Measurements from ENCODE around the gene COPRS.

COPRS gene, protein sequence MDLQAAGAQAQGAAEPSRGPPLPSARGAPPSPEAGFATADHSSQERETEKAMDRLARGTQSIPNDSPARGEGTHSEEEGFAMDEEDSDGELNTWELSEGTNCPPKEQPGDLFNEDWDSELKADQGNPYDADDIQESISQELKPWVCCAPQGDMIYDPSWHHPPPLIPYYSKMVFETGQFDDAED

GRCh38 chr17:31858642-31859486 lies at the start of gene COPRS:
Gene COPRS (minus strand): TSS chr17:31859244. CDS start chr17:31859199, 45 bp downstream.
- Mint-ChIP-seq H3K27me3 (no peaks in the 10 kb centered on the region), H3K27ac (peak within 1 kb of the TSS; percentile 1), H3K4me1 (ENCODE audit: low read depth) (peaks cover 29% of the 10 kb centered on the region), H3K4me3 (peak within 1 kb of the TSS; percentile 76), H3K36me3 (ENCODE audit: low read depth) (peaks cover 44% of the 10 kb centered on the region), H3K9me3 (no peaks in the 10 kb centered on the region)
- intact Hi-C loops (cut with micrococcal nuclease): loop anchor here (5.0 kb wide), 2 partner anchors 43 to 307 kb away; partner anchors contain the start of gene UTP6

DNA sequence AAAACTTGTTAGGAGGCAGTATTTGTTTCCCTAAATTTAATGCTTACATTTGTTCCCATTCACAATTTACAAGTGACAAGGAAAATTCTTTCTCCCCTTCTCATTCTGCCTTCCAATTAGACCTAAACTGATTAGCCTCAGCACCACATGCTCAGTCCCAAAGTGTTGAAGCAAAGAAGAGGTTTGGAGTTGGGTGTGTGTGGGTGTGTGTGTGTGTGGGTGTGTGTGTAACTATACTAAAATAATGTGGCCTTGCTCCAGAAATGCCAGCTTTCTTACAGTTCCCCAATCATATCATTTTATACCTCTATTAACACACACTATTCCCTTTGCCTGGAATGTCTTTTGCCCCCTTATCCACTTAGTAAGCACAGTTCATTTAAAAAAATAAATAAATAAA lies 49.3 kb upstream of the COPRS start:
- no peak overlapping the region for H3K4me3 Mint-ChIP-seq
- no peaks in the 10 kb centered on the region for H3K36me3 Mint-ChIP-seq (ENCODE audit: low read depth)
- intact Hi-C loops (cut with micrococcal nuclease): no loop called here
- peaks cover 5% of the 10 kb centered on the region for H3K4me1 Mint-ChIP-seq (ENCODE audit: low read depth)
- H3K9me3 Mint-ChIP-seq: no peaks in the 10 kb centered on the region
- H3K27ac Mint-ChIP-seq: no peak overlapping the region
- peaks cover 8% of the 10 kb centered on the region for H3K27me3 Mint-ChIP-seq

DNA sequence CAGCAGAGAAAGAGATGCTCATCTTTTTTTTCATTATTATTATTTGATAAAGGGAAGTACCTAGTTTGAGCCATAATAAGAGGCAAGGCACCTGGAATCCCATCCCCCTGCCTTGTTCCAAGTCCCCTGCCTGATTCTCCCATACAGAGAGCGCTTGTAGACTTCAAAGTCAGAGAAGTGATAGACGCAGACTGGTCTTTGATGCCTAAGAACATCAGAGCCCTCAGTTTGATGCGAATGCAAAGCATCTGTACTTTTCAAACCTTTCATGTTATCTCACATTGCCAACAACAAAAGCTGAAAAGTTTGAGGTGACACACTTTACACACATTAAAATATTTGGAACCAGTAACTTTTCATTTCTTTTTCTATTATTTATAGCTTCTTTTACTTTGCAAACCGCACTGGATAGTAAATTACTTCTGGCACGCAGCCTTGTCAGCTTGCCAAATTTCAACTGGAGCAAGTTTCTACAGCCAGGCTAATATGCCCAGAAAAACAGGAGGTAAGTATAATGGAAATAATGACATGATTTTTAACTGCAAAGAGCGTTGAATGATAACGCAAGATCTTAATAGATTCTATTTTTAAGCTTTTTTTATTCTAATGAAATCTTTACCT lies 48.4 kb upstream of the COPRS start:
- Mint-ChIP-seq H3K4me1 (ENCODE audit: low read depth) (peaks cover 5% of the 10 kb centered on the region), H3K9me3 (no peaks in the 10 kb centered on the region), H3K4me3 (no peak overlapping the region), H3K27me3 (peaks cover 8% of the 10 kb centered on the region), H3K27ac (no peak overlapping the region), H3K36me3 (ENCODE audit: low read depth) (no peaks in the 10 kb centered on the region)
- intact Hi-C loops (cut with micrococcal nuclease): no loop called here

- H3K9me3 Mint-ChIP-seq: no peaks in the 10 kb centered on the region
- peaks cover 11% of the 10 kb centered on the region for H3K36me3 Mint-ChIP-seq (ENCODE audit: low read depth)
- intact Hi-C loops (cut with micrococcal nuclease): loop anchor here (5.0 kb wide), 3 partner anchors 34 to 346 kb away; partner anchors contain the start of genes COPRS and SUZ12
- H3K4me1 Mint-ChIP-seq (ENCODE audit: low read depth): peaks cover 4% of the 10 kb centered on the region
- peaks cover 5% of the 10 kb centered on the region for H3K27me3 Mint-ChIP-seq
- no peak overlapping the region for H3K27ac Mint-ChIP-seq
- H3K4me3 Mint-ChIP-seq: no peak overlapping the region
These were observed 44.4 kb upstream of the COPRS start for GRCh38 chr17:31903401-31903800.

GRCh38 chr17:31902693-31903092 lies 43.6 kb upstream of the COPRS start:
- H3K4me3 Mint-ChIP-seq: no peak overlapping the region
- H3K27ac Mint-ChIP-seq: no peak overlapping the region
- intact Hi-C loops (cut with micrococcal nuclease): loop anchor here (5.0 kb wide), 3 partner anchors 35 to 345 kb away; partner anchors contain the start of genes COPRS and SUZ12
- peaks cover 18% of the 10 kb centered on the region for H3K36me3 Mint-ChIP-seq (ENCODE audit: low read depth)
- peaks cover 5% of the 10 kb centered on the region for H3K27me3 Mint-ChIP-seq
- H3K4me1 Mint-ChIP-seq (ENCODE audit: low read depth): peaks cover 3% of the 10 kb centered on the region
- no peaks in the 10 kb centered on the region for H3K9me3 Mint-ChIP-seq

- intact Hi-C loops (cut with micrococcal nuclease): loop anchor here (5.0 kb wide), 3 partner anchors 36 to 344 kb away; partner anchors contain the start of genes COPRS and SUZ12
- H3K27me3 Mint-ChIP-seq: no peaks in the 10 kb centered on the region
- H3K4me3 Mint-ChIP-seq: no peak overlapping the region
- H3K4me1 Mint-ChIP-seq (ENCODE audit: low read depth): peaks cover 5% of the 10 kb centered on the region
- H3K9me3 Mint-ChIP-seq: no peaks in the 10 kb centered on the region
- H3K36me3 Mint-ChIP-seq (ENCODE audit: low read depth): peaks cover 37% of the 10 kb centered on the region
- H3K27ac Mint-ChIP-seq: no peak overlapping the region
These were observed 41.8 kb upstream of the COPRS start for GRCh38 chr17:31900877-31901276.

DNA sequence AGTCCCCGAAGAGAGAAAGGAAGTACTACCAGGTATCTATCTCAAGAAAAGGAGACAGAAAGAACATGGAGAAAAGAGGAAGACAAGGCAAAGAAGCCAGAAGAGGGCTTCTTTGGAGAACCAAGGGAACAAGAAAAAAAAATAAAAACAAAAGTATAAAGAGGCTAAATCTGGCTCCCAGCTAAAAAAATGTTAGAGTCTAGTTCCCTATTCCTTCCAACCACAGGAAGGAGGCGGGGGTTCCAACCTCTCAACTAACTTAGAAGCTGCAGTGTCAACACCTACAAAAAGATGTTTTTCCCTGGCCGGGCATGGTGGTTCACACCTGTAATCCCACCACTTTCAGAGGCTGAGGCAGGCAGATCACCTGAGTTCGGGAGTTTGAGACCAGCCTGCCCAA lies 29.1 kb upstream of the COPRS start:
- Mint-ChIP-seq H3K4me1 (ENCODE audit: low read depth) (peaks cover 20% of the 10 kb centered on the region), H3K36me3 (ENCODE audit: low read depth) (peaks cover 70% of the 10 kb centered on the region), H3K27me3 (no peaks in the 10 kb centered on the region), H3K4me3 (peak overlapping the region; percentile 71), H3K9me3 (no peaks in the 10 kb centered on the region), H3K27ac (peak overlapping the region; percentile 96)
- intact Hi-C loops (cut with micrococcal nuclease): no loop called here

DNA sequence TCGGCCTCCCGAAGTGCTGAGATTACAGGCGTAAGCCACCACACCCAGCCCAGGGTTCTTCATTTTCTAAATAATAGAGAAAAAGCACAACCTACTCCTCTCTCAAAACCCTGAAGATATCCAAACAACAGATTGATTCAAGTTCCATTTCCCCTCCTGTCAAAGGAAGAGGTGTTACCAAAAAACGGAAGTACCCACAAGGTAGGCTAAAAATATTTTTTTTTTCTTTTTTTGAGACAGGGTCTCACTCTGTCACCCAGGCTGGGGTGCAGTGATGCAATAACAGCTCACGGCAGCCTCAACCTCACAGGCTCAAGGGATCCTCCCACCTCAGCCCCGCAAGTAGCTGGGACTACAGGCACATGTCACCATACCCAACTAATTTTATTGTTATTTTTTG lies 23.5 kb upstream of the COPRS start:
- H3K27ac Mint-ChIP-seq: peak overlapping the region; percentile 60
- peaks cover under 1% of the 10 kb centered on the region for H3K4me1 Mint-ChIP-seq (ENCODE audit: low read depth)
- intact Hi-C loops (cut with micrococcal nuclease): no loop called here
- H3K36me3 Mint-ChIP-seq (ENCODE audit: low read depth): peaks cover 84% of the 10 kb centered on the region
- no peaks in the 10 kb centered on the region for H3K9me3 Mint-ChIP-seq
- no peaks in the 10 kb centered on the region for H3K27me3 Mint-ChIP-seq
- H3K4me3 Mint-ChIP-seq: no peak overlapping the region

DNA sequence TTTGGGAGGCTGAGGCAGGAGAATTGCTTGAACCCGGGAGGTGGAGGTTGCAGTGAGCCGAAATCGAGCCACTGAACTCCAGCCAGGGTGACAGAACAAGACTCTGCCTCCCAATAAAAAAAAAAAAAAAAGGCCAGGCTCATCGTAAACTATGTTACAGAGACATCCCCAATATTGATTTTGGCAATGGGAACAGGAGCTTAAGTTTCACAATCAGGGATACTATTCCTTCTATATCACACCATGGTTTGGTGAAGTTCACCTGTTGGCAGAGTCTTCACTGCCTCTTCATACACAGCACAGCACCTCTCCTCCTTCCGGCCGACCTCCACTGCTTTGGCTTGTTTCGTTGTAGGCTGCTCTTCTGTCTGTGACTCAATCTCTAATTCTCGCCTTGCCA lies 21.3 kb upstream of the COPRS start:
- H3K36me3 Mint-ChIP-seq (ENCODE audit: low read depth): peaks cover 94% of the 10 kb centered on the region
- no peak overlapping the region for H3K27ac Mint-ChIP-seq
- H3K4me3 Mint-ChIP-seq: no peak overlapping the region
- H3K9me3 Mint-ChIP-seq: no peaks in the 10 kb centered on the region
- H3K27me3 Mint-ChIP-seq: no peaks in the 10 kb centered on the region
- intact Hi-C loops (cut with micrococcal nuclease): no loop called here
- H3K4me1 Mint-ChIP-seq (ENCODE audit: low read depth): no peaks in the 10 kb centered on the region

- Mint-ChIP-seq H3K27ac (no peak overlapping the region), H3K4me3 (no peak overlapping the region), H3K36me3 (ENCODE audit: low read depth) (peaks cover 94% of the 10 kb centered on the region), H3K27me3 (no peaks in the 10 kb centered on the region), H3K9me3 (no peaks in the 10 kb centered on the region), H3K4me1 (ENCODE audit: low read depth) (no peaks in the 10 kb centered on the region)
- intact Hi-C loops (cut with micrococcal nuclease): no loop called here
These were observed 19.6 kb upstream of the COPRS start for GRCh38 chr17:31878703-31879073.

DNA sequence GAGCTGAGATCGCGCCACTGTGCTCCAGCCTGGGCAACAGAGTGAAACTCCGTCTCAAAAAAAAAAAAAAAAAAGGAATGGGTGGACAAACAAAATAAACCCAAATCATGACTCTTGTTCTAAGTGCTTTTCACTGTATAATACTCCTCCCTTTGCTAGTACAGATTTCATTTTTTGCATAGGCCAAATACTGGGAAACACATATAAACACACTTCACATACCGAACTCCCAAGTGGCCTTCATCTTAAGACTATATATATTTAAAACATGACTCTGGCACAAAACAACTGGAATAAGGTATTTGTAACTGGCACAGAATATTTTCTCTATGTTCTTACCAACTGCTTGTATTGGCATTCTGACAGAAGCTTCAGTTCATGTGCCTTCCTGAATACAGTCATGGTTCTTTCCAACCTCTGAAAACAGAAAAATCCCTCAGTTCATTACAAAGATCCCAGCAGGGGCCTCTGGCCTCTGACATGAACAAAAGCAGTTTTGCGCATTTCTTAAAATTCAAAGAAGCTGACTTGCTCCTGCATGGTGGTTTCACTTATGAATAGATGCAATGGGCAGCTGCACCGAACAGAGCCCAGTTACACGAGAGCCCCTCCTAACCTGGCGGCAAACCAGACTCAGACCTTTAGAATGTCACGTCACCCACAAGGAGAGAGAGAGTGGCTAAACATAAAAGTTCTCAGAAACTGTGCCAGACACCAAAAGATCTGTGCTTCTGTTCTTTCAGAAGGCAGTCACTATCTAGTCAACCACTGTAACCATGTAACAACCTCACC lies 19.1 kb upstream of the COPRS start:
- intact Hi-C loops (cut with micrococcal nuclease): no loop called here
- no peak overlapping the region for H3K4me3 Mint-ChIP-seq
- no peaks in the 10 kb centered on the region for H3K27me3 Mint-ChIP-seq
- no peaks in the 10 kb centered on the region for H3K9me3 Mint-ChIP-seq
- H3K4me1 Mint-ChIP-seq (ENCODE audit: low read depth): no peaks in the 10 kb centered on the region
- no peak overlapping the region for H3K27ac Mint-ChIP-seq
- peaks cover 95% of the 10 kb centered on the region for H3K36me3 Mint-ChIP-seq (ENCODE audit: low read depth)

DNA sequence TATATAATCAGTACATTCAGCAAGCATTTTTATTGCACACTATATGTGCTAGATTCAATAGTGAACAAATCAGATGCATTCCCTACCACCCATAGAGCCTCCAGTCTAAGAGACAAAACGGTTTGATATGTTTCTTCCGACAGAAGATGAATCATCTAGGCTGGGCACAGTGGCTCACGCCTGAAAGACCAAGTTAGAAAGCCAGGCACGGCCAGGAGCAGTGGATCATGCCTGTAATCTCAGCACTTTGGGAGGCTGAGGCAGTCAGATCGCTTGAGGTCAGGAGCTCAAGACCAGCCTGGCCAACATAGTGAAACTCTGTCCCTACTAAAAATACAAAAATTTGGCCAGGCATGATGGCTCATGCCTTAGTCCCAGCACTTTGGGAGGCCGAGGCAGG lies 18.3 kb upstream of the COPRS start:
- Mint-ChIP-seq H3K27ac (no peak overlapping the region), H3K4me3 (no peak overlapping the region), H3K36me3 (ENCODE audit: low read depth) (peaks cover 100% of the 10 kb centered on the region), H3K9me3 (no peaks in the 10 kb centered on the region), H3K4me1 (ENCODE audit: low read depth) (no peaks in the 10 kb centered on the region), H3K27me3 (no peaks in the 10 kb centered on the region)
- intact Hi-C loops (cut with micrococcal nuclease): no loop called here

DNA sequence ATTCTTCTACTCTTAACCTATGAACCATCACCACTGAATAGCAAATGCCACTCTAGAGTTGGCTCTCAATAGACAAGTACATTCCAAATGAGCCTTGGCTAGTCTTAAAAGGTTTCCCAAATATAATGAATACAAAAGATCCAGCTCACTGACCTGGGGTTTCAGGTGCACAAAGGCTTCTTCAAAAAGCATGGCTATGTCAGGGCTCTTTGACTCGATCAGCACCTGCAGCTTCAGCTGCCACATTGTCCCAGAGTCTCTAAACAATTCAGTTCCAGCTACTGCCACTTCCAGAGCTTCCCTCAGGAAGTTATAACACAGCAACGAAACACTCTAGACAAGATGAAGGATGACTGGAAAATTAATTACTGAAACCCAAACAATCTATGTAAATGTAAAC lies 16.0 kb upstream of the COPRS start:
- Mint-ChIP-seq H3K4me3 (no peak overlapping the region), H3K9me3 (no peaks in the 10 kb centered on the region), H3K27ac (no peak overlapping the region), H3K4me1 (ENCODE audit: low read depth) (no peaks in the 10 kb centered on the region), H3K27me3 (no peaks in the 10 kb centered on the region), H3K36me3 (ENCODE audit: low read depth) (peaks cover 100% of the 10 kb centered on the region)
- intact Hi-C loops (cut with micrococcal nuclease): no loop called here
